Body of pancreas (tissue), 4 donors: ENCODE measurements around the gene BCL11B.

Experiments used
- CTCF ChIP-seq, 7 experiments: fragments of 450-650 bp in 4 of 7; fragments of 200-600 bp in 3 of 7; sonication (generic) in 3 of 7; IDR thresholded peaks; one replicate each; pipeline ENCODE4 v1.5.1; 2016 to 2019; ENCODE audit warnings: antibody characterized with exemption in 7 of 7
- POLR2A ChIP-seq, 3 donors: fragments of 450-650 bp; IDR thresholded peaks; one replicate each; pipeline ENCODE4 v1.6.1; 2016; ENCODE audit warnings: antibody characterized with exemption in 3 of 3, mild to moderate bottlenecking in 2 of 3

GRCh38 chr14:99125616-99126431 is 146.2 kb downstream of the BCL11B start:
- TF ChIP-seq CTCF (IDR thresholded peaks at IDR 0.05) (no peak), POLR2A (IDR thresholded peaks at IDR 0.05) (no peak)
